Measurements from ENCODE around the gene GPR75. TPM values are rescaled to one million over a fixed set of nuclear protein-coding genes. Genes with fewer than 3 reads are reported as not detected.

GPR75 gene
- total and polyA plus RNA-seq, 4 donors: 0.71 to 2.8 (median 1.1) TPM

- WGBS, 2 donors: 89 to 90% methylated on average over 6 of the region's 6 CpGs
- H3K4me3 ChIP-seq: no peak overlapping the region
- no peak for TF ChIP-seq CTCF (IDR thresholded peaks at IDR 0.05; ENCODE audit: control extremely low read depth, extremely low read depth)
- H3K36me3 ChIP-seq (ENCODE audit: control insufficient read depth in 4 of 4, insufficient read depth in 4 of 4, low read length in 4 of 4): peaks cover 0 to 12% (median 7%) of the 10 kb centered on the region in 4 donors
- H3K27ac ChIP-seq (ENCODE audit: low read depth in 1 of 2, low read length in 1 of 2): no peak overlapping the region
- no peak overlapping the region for H3K9ac ChIP-seq (ENCODE audit: insufficient read depth in 1 of 2, low read length in 2 of 2)
- ATAC-seq (ENCODE audit: insufficient read depth, low FRiP score) (no peak), DNase-seq (no peak)
- peaks cover 0 to 11% (median 0%) of the 10 kb centered on the region in 5 donors for H3K4me1 ChIP-seq (ENCODE audit: control insufficient read depth in 5 of 5, insufficient read depth in 5 of 5, low read length in 5 of 5)
- no peaks in the 10 kb centered on the region for H3K9me3 ChIP-seq (ENCODE audit: control insufficient read depth in 4 of 4, insufficient read depth in 3 of 4, low read length in 3 of 4)
- no peaks in the 10 kb centered on the region for H3K27me3 ChIP-seq (ENCODE audit: control insufficient read depth in 3 of 3, insufficient read depth in 3 of 3, low read length in 2 of 3)
Measured at GRCh38 chr2:53821810-53822209, 38.0 kb downstream of the GPR75 start.

GRCh38 chr2:53820711-53821110 is 39.1 kb downstream of the GPR75 start:
- DNase-seq (no peak), ATAC-seq (ENCODE audit: insufficient read depth, low FRiP score) (no peak)
- H3K9me3 ChIP-seq (ENCODE audit: control insufficient read depth in 4 of 4, insufficient read depth in 3 of 4, low read length in 3 of 4): no peaks in the 10 kb centered on the region
- H3K27ac ChIP-seq (ENCODE audit: low read depth in 1 of 2, low read length in 1 of 2): no peak overlapping the region
- 83 to 92% methylated on average over 4 of the region's 4 CpGs for WGBS, 2 donors
- TF ChIP-seq CTCF (IDR thresholded peaks at IDR 0.05; ENCODE audit: control extremely low read depth, extremely low read depth): no peak
- no peak overlapping the region for H3K9ac ChIP-seq (ENCODE audit: insufficient read depth in 1 of 2, low read length in 2 of 2)
- H3K4me1 ChIP-seq (ENCODE audit: control insufficient read depth in 5 of 5, insufficient read depth in 5 of 5, low read length in 5 of 5): peaks cover 0 to 2% (median 0%) of the 10 kb centered on the region in 5 donors
- H3K4me3 ChIP-seq: no peak overlapping the region
- peaks cover 3 to 18% (median 13%) of the 10 kb centered on the region in 4 donors for H3K36me3 ChIP-seq (ENCODE audit: control insufficient read depth in 4 of 4, insufficient read depth in 4 of 4, low read length in 4 of 4)
- H3K27me3 ChIP-seq (ENCODE audit: control insufficient read depth in 3 of 3, insufficient read depth in 3 of 3, low read length in 2 of 3): no peaks in the 10 kb centered on the region

- TF ChIP-seq CTCF (IDR thresholded peaks at IDR 0.05; ENCODE audit: control extremely low read depth, extremely low read depth): no peak
- no peak overlapping the region for H3K27ac ChIP-seq (ENCODE audit: low read depth in 1 of 2, low read length in 1 of 2)
- peaks cover 0 to 2% (median 0%) of the 10 kb centered on the region in 5 donors for H3K4me1 ChIP-seq (ENCODE audit: control insufficient read depth in 5 of 5, insufficient read depth in 5 of 5, low read length in 5 of 5)
- no peak for DNase-seq
- no peak for ATAC-seq (ENCODE audit: insufficient read depth, low FRiP score)
- H3K9me3 ChIP-seq (ENCODE audit: control insufficient read depth in 4 of 4, insufficient read depth in 3 of 4, low read length in 3 of 4): no peaks in the 10 kb centered on the region
- no peak overlapping the region for H3K9ac ChIP-seq (ENCODE audit: insufficient read depth in 1 of 2, low read length in 2 of 2)
- H3K4me3 ChIP-seq: no peak overlapping the region
- peaks cover 3 to 18% (median 14%) of the 10 kb centered on the region in 4 donors for H3K36me3 ChIP-seq (ENCODE audit: control insufficient read depth in 4 of 4, insufficient read depth in 4 of 4, low read length in 4 of 4)
- WGBS, 2 donors: 87 to 92% methylated on average over 9 of the region's 9 CpGs
- H3K27me3 ChIP-seq (ENCODE audit: control insufficient read depth in 3 of 3, insufficient read depth in 3 of 3, low read length in 2 of 3): no peaks in the 10 kb centered on the region
Measured at GRCh38 chr2:53820048-53820447, 39.7 kb downstream of the GPR75 start.

- H3K27ac ChIP-seq (ENCODE audit: low read depth in 1 of 2, low read length in 1 of 2): no peak overlapping the region
- peaks cover 3 to 18% (median 14%) of the 10 kb centered on the region in 4 donors for H3K36me3 ChIP-seq (ENCODE audit: control insufficient read depth in 4 of 4, insufficient read depth in 4 of 4, low read length in 4 of 4)
- DNase-seq (no peak), ATAC-seq (ENCODE audit: insufficient read depth, low FRiP score) (no peak)
- no peak for TF ChIP-seq CTCF (IDR thresholded peaks at IDR 0.05; ENCODE audit: control extremely low read depth, extremely low read depth)
- peaks cover 0 to 2% (median 0%) of the 10 kb centered on the region in 5 donors for H3K4me1 ChIP-seq (ENCODE audit: control insufficient read depth in 5 of 5, insufficient read depth in 5 of 5, low read length in 5 of 5)
- no peak overlapping the region for H3K9ac ChIP-seq (ENCODE audit: insufficient read depth in 1 of 2, low read length in 2 of 2)
- no peaks in the 10 kb centered on the region for H3K9me3 ChIP-seq (ENCODE audit: control insufficient read depth in 4 of 4, insufficient read depth in 3 of 4, low read length in 3 of 4)
- H3K4me3 ChIP-seq: no peak overlapping the region
- no peaks in the 10 kb centered on the region for H3K27me3 ChIP-seq (ENCODE audit: control insufficient read depth in 3 of 3, insufficient read depth in 3 of 3, low read length in 2 of 3)
- 89 to 90% methylated on average over 4 of the region's 4 CpGs for WGBS, 2 donors
Measured at GRCh38 chr2:53819634-53820033, 40.1 kb downstream of the GPR75 start.
